Neuronal stem cell (in vitro differentiated cells): ENCODE measurements around the gene HSD3B7.

Experiments used
- DNase-seq: peaks from one replicate; pipeline ENCODE4 v3.0.0-alpha.2; 2013; ENCODE audit warnings: low spot score
- H2AFZ ChIP-seq: one replicate; pipeline ENCODE4 v1.6.1; 2013; ENCODE audit warnings: mild to moderate bottlenecking, low read length, inconsistent platforms
- H2AK5ac ChIP-seq: 2 replicates; pipeline ENCODE4 v1.6.1; 2013; ENCODE audit warnings: low read depth, mild to moderate bottlenecking, inconsistent platforms, low read length, moderate library complexity, mixed read lengths
- H2BK120ac ChIP-seq: 2 replicates; pipeline ENCODE4 v1.6.1; 2013; ENCODE audit warnings: low read depth, mild to moderate bottlenecking, inconsistent platforms, low read length, moderate library complexity, mixed read lengths
- H2BK12ac ChIP-seq: one replicate; pipeline ENCODE4 v1.6.1; 2013; ENCODE audit warnings: low read length, inconsistent platforms
- H2BK15ac ChIP-seq: 2 replicates; pipeline ENCODE4 v1.6.1; 2013; ENCODE audit warnings: mild to moderate bottlenecking, low read length, inconsistent platforms, mixed read lengths
- H2BK5ac ChIP-seq: one replicate; pipeline ENCODE4 v1.6.1; 2013; ENCODE audit warnings: inconsistent platforms, mild to moderate bottlenecking, low read length, moderate library complexity
- H3K14ac ChIP-seq: one replicate; pipeline ENCODE4 v1.6.1; 2013; ENCODE audit warnings: low read length, inconsistent platforms
- H3K18ac ChIP-seq: 2 replicates; pipeline ENCODE4 v1.6.1; 2013; ENCODE audit warnings: low read length, inconsistent platforms
- H3K23ac ChIP-seq: 2 replicates; pipeline ENCODE4 v1.6.1; 2013; ENCODE audit warnings: low read depth, mild to moderate bottlenecking, mixed read lengths, low read length, inconsistent platforms; ENCODE audit not compliant: poor library complexity
- H3K27ac ChIP-seq: replicated peaks from 3 replicates; pipeline ENCODE4 v1.5.1; 2013; ENCODE audit warnings: low read length, inconsistent platforms
- H3K27me3 ChIP-seq, 3 experiments: 2 replicates each; pipeline ENCODE4 v1.6.1; 2013; ENCODE audit warnings: low read length in 3 of 3, mild to moderate bottlenecking in 2 of 3, inconsistent platforms in 1 of 3, low read depth in 1 of 3, mixed read lengths in 1 of 3, moderate library complexity in 1 of 3; ENCODE audit not compliant: control insufficient read depth in 3 of 3, insufficient read depth in 3 of 3
- H3K36me3 ChIP-seq, 2 donors: replicated peaks in 1 of 2; 2 replicates each; pipeline ENCODE4 v1.6.1; 2013; ENCODE audit warnings: low read length in 2 of 2; ENCODE audit not compliant: control insufficient read depth in 2 of 2, insufficient read depth in 2 of 2
- H3K4ac ChIP-seq: 2 replicates; pipeline ENCODE4 v1.6.1; 2013; ENCODE audit warnings: inconsistent platforms, mild to moderate bottlenecking, low read length, moderate library complexity
- H3K4me1 ChIP-seq, 2 donors: 1 replicate in 1 of 2; 2 replicates in 1 of 2; pipeline ENCODE4 v1.6.1; 2013; ENCODE audit warnings: low read length in 2 of 2, low read depth in 1 of 2; ENCODE audit not compliant: control insufficient read depth in 2 of 2, insufficient read depth in 1 of 2
- H3K4me2 ChIP-seq: one replicate; pipeline ENCODE4 v1.6.1; 2013; ENCODE audit warnings: mild to moderate bottlenecking, low read length, inconsistent platforms; ENCODE audit not compliant: insufficient read depth, poor library complexity, severe bottlenecking
- H3K4me3 ChIP-seq, 2 donors: 2 replicates each; pipeline ENCODE4 v1.5.1; 2013; ENCODE audit warnings: low read length in 2 of 2, mild to moderate bottlenecking in 2 of 2, inconsistent platforms in 1 of 2, moderate library complexity in 1 of 2
- H3K79me1 ChIP-seq: one replicate; pipeline ENCODE4 v1.6.1; 2013; ENCODE audit warnings: low read depth, mild to moderate bottlenecking, inconsistent platforms, low read length, moderate library complexity
- H3K9ac ChIP-seq: one replicate; pipeline ENCODE4 v1.6.1; 2013; ENCODE audit warnings: mild to moderate bottlenecking, low read depth, low read length, inconsistent platforms; ENCODE audit not compliant: poor library complexity
- H3K9me3 ChIP-seq, 2 donors: replicated peaks in 1 of 2; 2 replicates each; pipeline versions ENCODE3 to v1.6.1; 2013; ENCODE audit warnings: low read length in 2 of 2, mild to moderate bottlenecking in 2 of 2, inconsistent platforms in 1 of 2, low read depth in 1 of 2, mixed read lengths in 1 of 2, moderate library complexity in 1 of 2; ENCODE audit not compliant: control insufficient read depth in 2 of 2, insufficient read depth in 1 of 2
- H4K8ac ChIP-seq: one replicate; pipeline ENCODE4 v1.6.1; 2013; ENCODE audit warnings: low read depth, mild to moderate bottlenecking, inconsistent platforms, low read length, moderate library complexity
- H4K91ac ChIP-seq: one replicate; pipeline ENCODE4 v1.6.1; 2013; ENCODE audit warnings: low read length, low read depth, mild to moderate bottlenecking, inconsistent platforms; ENCODE audit not compliant: poor library complexity
- WGBS, 2 donors: extraction: QIAGEN DNeasy Blood & Tissue Kit; methylation state at CpG; one replicate each; pipeline ENCODE4 v1.1.7; 2013; ENCODE audit warnings: missing lambda C conversion rate in 2 of 2, mixed read lengths in 1 of 2; ENCODE audit not compliant: insufficient read length in 2 of 2, insufficient replicate concordance in 1 of 2; ENCODE audit errors: extremely low coverage in 2 of 2; 5-methylcytosine and 5-hydroxymethylcytosine counted together

HSD3B7 gene

GRCh38 chr16:30983289-30983889 lies 1.6 kb upstream of the HSD3B7 start:
- H3K4me1 ChIP-seq, result peaks cover 4 to 5% of the 10 kb centered on the region in 2 donors
- H3K79me1 ChIP-seq, result peaks cover 5% of the 10 kb centered on the region
- peaks cover 41 to 58% of the 10 kb centered on the region in 2 donors for H3K36me3 ChIP-seq
- no peak for DNase-seq
- no CpG with 5 or more reads among the region's 25 CpGs for WGBS, 2 donors
- H2BK120ac ChIP-seq, result no peak overlapping the region
- no peaks in the 10 kb centered on the region for H3K27me3 ChIP-seq
- H3K9ac ChIP-seq, result no peak overlapping the region
- H3K18ac ChIP-seq, result no peak overlapping the region
- H3K14ac ChIP-seq, result no peak overlapping the region
- H4K91ac ChIP-seq, result no peak overlapping the region
- no peak overlapping the region for H4K8ac ChIP-seq
- H2BK15ac ChIP-seq, result no peak overlapping the region
- H3K4me3 ChIP-seq, result no peak overlapping the region
- H2AFZ ChIP-seq, result no peak overlapping the region
- no peak overlapping the region for H3K4me2 ChIP-seq
- H2BK12ac ChIP-seq, result peak overlapping the region; percentile 31
- H3K27ac ChIP-seq, result no peak overlapping the region
- no peak overlapping the region for H2AK5ac ChIP-seq
- H3K4ac ChIP-seq, result no peak overlapping the region
- no peak overlapping the region for H3K23ac ChIP-seq
- peak overlapping the region; percentile 53 for H2BK5ac ChIP-seq
- H3K9me3 ChIP-seq, result no peaks in the 10 kb centered on the region

- Histone ChIP-seq H2AK5ac (no peak overlapping the region), H3K4me1 (peaks cover 4 to 5% of the 10 kb centered on the region in 2 donors), H3K23ac (no peak overlapping the region), H3K27me3 (no peaks in the 10 kb centered on the region), H3K18ac (no peak overlapping the region), H2BK12ac (no peak overlapping the region), H3K4me2 (no peak overlapping the region), H3K9ac (no peak overlapping the region), H3K14ac (no peak overlapping the region), H2BK15ac (no peak overlapping the region), H2AFZ (no peak overlapping the region), H3K9me3 (no peaks in the 10 kb centered on the region), H4K8ac (no peak overlapping the region), H3K79me1 (peaks cover 2% of the 10 kb centered on the region), H3K4me3 (no peak overlapping the region), H4K91ac (no peak overlapping the region), H2BK5ac (peak overlapping the region; percentile 53), H3K27ac (no peak overlapping the region), H3K4ac (no peak overlapping the region), H3K36me3 (peaks cover 37 to 52% of the 10 kb centered on the region in 2 donors), H2BK120ac (no peak overlapping the region)
- DNase-seq, result no peak
- no CpG with 5 or more reads among the region's 14 CpGs for WGBS, 2 donors
Observed at GRCh38 chr16:30983898-30984610, 953 bp upstream of the HSD3B7 start.

- Histone ChIP-seq H2BK15ac (no peak overlapping the region), H2BK120ac (no peak overlapping the region), H3K4me3 (peak overlapping the region in 1 of 2 donors; percentile 40), H2BK5ac (no peak overlapping the region), H2BK12ac (no peak overlapping the region), H3K23ac (peak overlapping the region; percentile 56), H2AFZ (peak overlapping the region; percentile 64), H3K79me1 (peaks cover 2% of the 10 kb centered on the region), H4K91ac (no peak overlapping the region), H3K27me3 (no peaks in the 10 kb centered on the region), H3K9ac (peak overlapping the region; percentile 82), H3K4me2 (peak overlapping the region; percentile 37), H3K9me3 (no peaks in the 10 kb centered on the region), H3K4ac (no peak overlapping the region), H3K14ac (peak overlapping the region; percentile 78), H2AK5ac (peak overlapping the region; percentile 49), H3K4me1 (peaks cover 4 to 5% of the 10 kb centered on the region in 2 donors), H3K27ac (no peak overlapping the region), H3K36me3 (peaks cover 24 to 39% of the 10 kb centered on the region in 2 donors), H3K18ac (peak overlapping the region; percentile 95), H4K8ac (no peak overlapping the region)
- WGBS, 2 donors, result no CpG with 5 or more reads among the region's 20 CpGs
- DNase-seq, result no peak
Observed at GRCh38 chr16:30985401-30986128, 558 bp downstream of the HSD3B7 start.
